Measurements from ENCODE around the gene DNM3. TPM values are rescaled to one million over a fixed set of nuclear protein-coding genes. Genes with fewer than 3 reads are reported as not detected.
A peak's percentile ranks its signal among the peaks of the same experiment; 100 is the strongest.

The DNM3 gene
- total RNA-seq, 1 donor from 2014 or later: 1.1 TPM

GRCh38 chr1:172135076-172135672 lies 293.9 kb downstream of the DNM3 start:
- Histone ChIP-seq H3K4me1 (no peaks in the 10 kb centered on the region), H3K36me3 (no peaks in the 10 kb centered on the region), H2AFZ (replicated peaks) (no peak overlapping the region), H3K27ac (no peak overlapping the region), H4K20me1 (ENCODE audit: low read depth) (no peaks in the 10 kb centered on the region), H3F3A (ENCODE audit: low read depth) (no peaks in the 10 kb centered on the region), H3K4me2 (no peak overlapping the region), H3K4me3 (no peak overlapping the region), H3K9ac (no peak overlapping the region), H3K27me3 (no peaks in the 10 kb centered on the region), H3K79me2 (ENCODE audit: low read depth) (no peaks in the 10 kb centered on the region), H3K9me3 (ENCODE audit: low read depth) (no peaks in the 10 kb centered on the region)
- H3K4me3 Mint-ChIP-seq: no peak overlapping the region
- H3K9me3 Mint-ChIP-seq: no peaks in the 10 kb centered on the region
- H3K36me3 Mint-ChIP-seq: no peaks in the 10 kb centered on the region
- no peaks in the 10 kb centered on the region for H3K27me3 Mint-ChIP-seq (ENCODE audit: insufficient read depth, low read depth)
- peaks cover 2% of the 10 kb centered on the region for H3K4me1 Mint-ChIP-seq
- TF ChIP-seq CTCF (IDR thresholded peaks at IDR 0.05) (peak; percentile 60), EZH2phosphoT487 (IDR thresholded peaks at IDR 0.05) (no peak)
- H3K27ac Mint-ChIP-seq: no peak overlapping the region
- DNase-seq (ENCODE audit: low spot score): peak; percentile 31

- Mint-ChIP-seq H3K36me3 (no peaks in the 10 kb centered on the region), H3K27me3 (ENCODE audit: insufficient read depth, low read depth) (no peaks in the 10 kb centered on the region), H3K27ac (no peak overlapping the region), H3K9me3 (no peaks in the 10 kb centered on the region), H3K4me1 (peaks cover 6% of the 10 kb centered on the region), H3K4me3 (no peak overlapping the region)
- Histone ChIP-seq H3K4me3 (no peak overlapping the region), H3K79me2 (ENCODE audit: low read depth) (no peaks in the 10 kb centered on the region), H3K4me2 (no peak overlapping the region), H4K20me1 (ENCODE audit: low read depth) (no peaks in the 10 kb centered on the region), H3K4me1 (peaks cover 2% of the 10 kb centered on the region), H3F3A (ENCODE audit: low read depth) (no peaks in the 10 kb centered on the region), H3K9me3 (ENCODE audit: low read depth) (no peaks in the 10 kb centered on the region), H3K27ac (no peak overlapping the region), H3K27me3 (no peaks in the 10 kb centered on the region), H3K9ac (no peak overlapping the region), H3K36me3 (no peaks in the 10 kb centered on the region), H2AFZ (replicated peaks) (no peak overlapping the region)
- TF ChIP-seq EZH2phosphoT487 (IDR thresholded peaks at IDR 0.05): no peak
- no peak for TF ChIP-seq CTCF (IDR thresholded peaks at IDR 0.05)
- no peak for TF ChIP-seq EZH2 (IDR thresholded peaks at IDR 0.05)
- DNase-seq (ENCODE audit: low spot score): no peak
These were observed 294.8 kb downstream of the DNM3 start for GRCh38 chr1:172135978-172136610.

GRCh38 chr1:172136925-172137324 lies 295.6 kb downstream of the DNM3 start:
- H3K4me2 ChIP-seq: no peak overlapping the region
- no peaks in the 10 kb centered on the region for H3K9me3 ChIP-seq (ENCODE audit: low read depth)
- no peaks in the 10 kb centered on the region for H3K79me2 ChIP-seq (ENCODE audit: low read depth)
- H3K27ac Mint-ChIP-seq: no peak overlapping the region
- H3K4me3 Mint-ChIP-seq: no peak overlapping the region
- H3K4me3 ChIP-seq: no peak overlapping the region
- no peaks in the 10 kb centered on the region for H4K20me1 ChIP-seq (ENCODE audit: low read depth)
- H3K4me1 ChIP-seq: peaks cover 11% of the 10 kb centered on the region
- H3F3A ChIP-seq (ENCODE audit: low read depth): no peaks in the 10 kb centered on the region
- H3K27ac ChIP-seq: no peak overlapping the region
- no peaks in the 10 kb centered on the region for H3K36me3 Mint-ChIP-seq
- DNase-seq (ENCODE audit: low spot score): no peak
- no peaks in the 10 kb centered on the region for H3K27me3 ChIP-seq
- peaks cover 13% of the 10 kb centered on the region for H3K4me1 Mint-ChIP-seq
- TF ChIP-seq EZH2phosphoT487 (IDR thresholded peaks at IDR 0.05) (no peak), CTCF (IDR thresholded peaks at IDR 0.05) (no peak), EZH2 (IDR thresholded peaks at IDR 0.05) (no peak)
- H3K9ac ChIP-seq: no peak overlapping the region
- no peaks in the 10 kb centered on the region for H3K27me3 Mint-ChIP-seq (ENCODE audit: insufficient read depth, low read depth)
- no peaks in the 10 kb centered on the region for H3K9me3 Mint-ChIP-seq
- no peaks in the 10 kb centered on the region for H3K36me3 ChIP-seq
- no peak overlapping the region for H2AFZ ChIP-seq (replicated peaks)

Data from neural progenitor cell (in vitro differentiated cells).